HEK293T (cell line): ENCODE results near the gene CAST.

Experiments
- ARNT ChIP-seq: fragments of 450-650 bp; IDR thresholded peaks from 2 replicates; pipeline ENCODE4 v1.6.1; 2017; ENCODE audit warnings: mild to moderate bottlenecking
- BHLHE40 ChIP-seq: fragments of 450-650 bp; IDR thresholded peaks from 2 replicates; pipeline ENCODE4 v1.6.1; 2016; ENCODE audit warnings: mild to moderate bottlenecking, moderate library complexity, borderline replicate concordance
- ELF4 ChIP-seq: fragments of 450-650 bp; IDR thresholded peaks from 2 replicates; pipeline ENCODE4 v1.6.1; 2017; ENCODE audit warnings: antibody characterized with exemption
- FOXM1 ChIP-seq: fragments of 450-650 bp; IDR thresholded peaks from 2 replicates; pipeline ENCODE4 v1.6.1; 2017; ENCODE audit warnings: mild to moderate bottlenecking, borderline replicate concordance
- L3MBTL2 ChIP-seq: fragments of 450-650 bp; conservative IDR thresholded peaks from 2 replicates; pipeline ENCODE4 v1.6.1; 2016; ENCODE audit warnings: mild to moderate bottlenecking
- SUZ12 ChIP-seq: fragments of 450-650 bp; IDR thresholded peaks from 2 replicates; pipeline ENCODE4 v1.6.1; 2016; ENCODE audit warnings: mild to moderate bottlenecking

- no peak for TF ChIP-seq FOXM1
- TF ChIP-seq BHLHE40, result no peak
- TF ChIP-seq SUZ12, result no peak
- no peak for TF ChIP-seq ARNT
- no peak for TF ChIP-seq ELF4
- TF ChIP-seq L3MBTL2, result no peak
These were observed 17.1 kb downstream of the CAST start for GRCh38 chr5:96679293-96679692.
